H4 (cell line): ENCODE data around the gene TFF1. TPM values are rescaled to one million over a fixed set of nuclear protein-coding genes. Genes with fewer than 3 reads are reported as not detected.

Experiments used
- DNase-seq: peaks from one replicate; pipeline ENCODE4 v3.0.0-alpha.2; 2015; ENCODE audit warnings: low spot score
- total RNA-seq: library from RNA; depleted of rRNA; stranded (reverse); fragments of >200 nt; shearing (Covaris generic); gene quantifications from 2 replicates; pipeline ENCODE4 v1.2.3, GENCODE V29; 2014

The TFF1 gene
- total RNA-seq, 1 experiment from 2014 or later = not detected

DNA sequence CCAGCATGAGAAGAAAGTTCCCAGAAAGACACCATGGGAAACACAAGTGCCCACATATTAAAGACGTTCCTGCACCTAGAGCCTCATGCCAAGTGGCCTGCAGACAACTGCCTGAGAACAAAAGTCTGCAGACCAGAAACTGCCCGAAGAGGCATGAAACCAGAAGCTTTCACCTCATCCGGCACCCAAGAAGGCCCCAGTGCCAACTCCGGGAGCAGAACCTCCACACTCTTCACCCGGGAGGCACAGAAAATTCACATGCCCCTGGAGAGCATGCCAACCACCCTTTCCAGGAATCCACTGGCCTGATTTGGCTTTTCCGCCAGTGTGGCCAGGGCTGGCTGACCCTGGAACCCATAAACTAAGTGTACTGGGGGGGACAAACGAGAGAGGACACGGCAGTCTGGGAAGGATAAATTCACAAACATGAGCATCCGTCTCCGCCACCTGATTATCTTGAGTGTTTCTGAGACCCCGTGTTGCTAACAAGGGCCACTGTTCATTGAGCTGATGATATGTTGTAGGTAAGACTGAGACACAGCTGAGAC lies 22.3 kb downstream of the TFF1 start:
- no peak for DNase-seq

DNA sequence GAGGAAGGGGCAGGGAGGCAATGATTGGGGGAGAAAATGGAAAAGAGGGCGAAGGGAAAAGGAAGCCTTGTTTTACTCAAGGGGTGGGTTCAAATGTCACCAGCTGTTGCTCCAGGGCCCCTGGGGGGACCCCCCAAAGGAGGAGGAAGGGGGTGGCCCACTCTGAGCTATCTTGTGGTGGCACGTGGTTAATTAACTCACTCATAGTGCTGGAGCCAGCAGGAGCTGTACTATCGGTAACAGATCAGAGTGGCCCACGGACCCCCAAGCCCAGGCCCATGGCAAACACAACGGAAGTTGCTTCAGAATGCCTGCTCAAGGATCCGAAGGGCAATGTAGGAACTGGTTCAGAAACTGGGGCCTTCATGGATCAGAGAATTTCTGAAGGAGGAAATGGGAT lies 22.8 kb downstream of the TFF1 start:
- DNase-seq = no peak

DNA sequence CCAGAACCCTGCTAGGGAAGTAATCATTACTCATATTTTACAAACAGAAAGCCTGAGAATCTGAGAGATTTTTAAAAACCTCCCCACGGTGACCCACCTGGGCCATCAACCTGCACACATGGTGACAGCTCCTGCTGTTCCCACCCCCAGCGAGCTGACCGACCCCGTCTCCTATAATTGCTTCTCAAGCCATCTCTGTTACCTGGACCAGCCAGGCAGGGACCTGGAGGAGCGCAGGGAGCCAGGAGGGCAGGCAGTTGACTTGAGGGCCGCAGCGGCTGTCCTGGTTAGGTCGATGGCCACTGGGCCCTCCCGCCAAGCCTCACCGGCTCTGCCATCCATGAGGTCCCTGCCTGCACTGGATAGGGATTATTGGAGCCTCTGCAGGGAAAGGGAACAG lies 23.2 kb downstream of the TFF1 start:
- no peak for DNase-seq

DNA sequence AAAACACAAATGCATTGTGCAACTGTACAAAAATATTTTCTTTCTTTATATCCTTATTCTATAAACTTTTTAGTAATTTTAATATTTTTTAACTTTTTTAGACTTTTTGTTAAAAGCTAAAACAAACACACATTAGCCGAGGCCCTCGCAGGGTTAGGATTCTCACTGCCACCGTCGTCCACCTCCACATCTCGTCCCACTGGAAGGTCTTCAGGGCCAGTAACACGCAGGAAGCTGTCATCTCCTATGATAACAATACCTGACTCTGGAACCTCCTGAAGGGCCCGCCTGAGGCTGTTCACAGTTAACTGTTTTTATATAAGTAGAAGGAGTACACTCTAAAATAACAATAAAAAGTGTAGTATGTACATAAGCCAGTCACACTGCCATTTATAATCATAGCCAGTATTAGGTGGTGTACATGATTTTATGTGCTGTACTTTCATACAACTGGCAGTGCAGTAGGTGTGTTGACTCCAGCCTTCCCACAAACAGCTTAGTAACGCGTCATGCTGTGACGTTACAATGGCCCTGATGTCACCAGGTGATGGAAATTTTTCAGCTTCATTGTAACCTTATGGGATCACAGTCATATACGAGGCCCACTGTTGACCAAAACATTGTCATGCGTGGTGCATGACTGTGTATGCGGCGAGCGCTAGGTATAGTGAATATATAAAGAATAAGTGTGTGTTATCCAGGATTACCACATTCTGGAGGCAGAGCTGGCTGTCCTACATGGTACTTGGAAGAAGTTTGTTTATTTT lies 24.4 kb downstream of the TFF1 start:
- DNase-seq = no peak

DNA sequence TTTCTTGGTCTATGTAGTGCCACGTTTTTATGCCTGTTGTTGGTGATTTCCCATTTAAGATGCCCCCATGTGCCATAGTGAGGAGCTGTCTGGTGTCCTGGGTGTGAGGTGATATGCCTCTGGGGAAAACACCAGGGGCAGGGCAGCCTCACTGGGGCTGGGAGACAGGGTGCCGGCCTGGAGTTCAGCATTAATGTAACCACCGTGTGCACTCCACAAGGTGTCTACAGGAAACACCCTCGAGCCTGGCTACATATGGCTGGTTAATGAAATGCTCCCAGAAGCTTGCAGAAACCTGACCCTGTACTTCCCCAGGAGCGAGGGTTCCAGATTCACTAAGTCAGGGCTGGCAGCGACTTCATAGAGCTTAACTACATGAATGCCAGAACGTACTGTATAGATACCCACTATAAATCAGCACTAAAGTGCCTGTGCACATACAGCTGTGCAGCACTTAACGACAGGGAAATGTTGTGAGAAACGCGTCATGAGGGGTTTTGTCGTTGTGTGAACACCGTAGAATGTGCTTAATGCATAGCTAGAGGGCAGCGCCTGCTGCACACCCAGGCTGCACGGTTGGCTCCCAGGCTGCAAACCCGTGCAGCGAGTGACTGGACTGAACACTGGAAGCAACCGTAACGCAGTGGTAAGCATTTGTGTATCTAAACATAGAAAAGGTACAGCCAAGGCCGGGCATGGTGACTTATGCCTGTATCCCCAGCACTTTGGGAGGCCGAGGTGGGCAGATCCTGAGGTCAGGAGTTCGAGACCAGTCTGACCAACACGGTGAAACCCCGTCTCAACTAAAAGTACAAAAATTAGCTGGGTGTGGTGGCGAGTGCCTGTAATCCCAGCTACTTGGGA lies 25.9 kb downstream of the TFF1 start:
- no peak for DNase-seq

DNA sequence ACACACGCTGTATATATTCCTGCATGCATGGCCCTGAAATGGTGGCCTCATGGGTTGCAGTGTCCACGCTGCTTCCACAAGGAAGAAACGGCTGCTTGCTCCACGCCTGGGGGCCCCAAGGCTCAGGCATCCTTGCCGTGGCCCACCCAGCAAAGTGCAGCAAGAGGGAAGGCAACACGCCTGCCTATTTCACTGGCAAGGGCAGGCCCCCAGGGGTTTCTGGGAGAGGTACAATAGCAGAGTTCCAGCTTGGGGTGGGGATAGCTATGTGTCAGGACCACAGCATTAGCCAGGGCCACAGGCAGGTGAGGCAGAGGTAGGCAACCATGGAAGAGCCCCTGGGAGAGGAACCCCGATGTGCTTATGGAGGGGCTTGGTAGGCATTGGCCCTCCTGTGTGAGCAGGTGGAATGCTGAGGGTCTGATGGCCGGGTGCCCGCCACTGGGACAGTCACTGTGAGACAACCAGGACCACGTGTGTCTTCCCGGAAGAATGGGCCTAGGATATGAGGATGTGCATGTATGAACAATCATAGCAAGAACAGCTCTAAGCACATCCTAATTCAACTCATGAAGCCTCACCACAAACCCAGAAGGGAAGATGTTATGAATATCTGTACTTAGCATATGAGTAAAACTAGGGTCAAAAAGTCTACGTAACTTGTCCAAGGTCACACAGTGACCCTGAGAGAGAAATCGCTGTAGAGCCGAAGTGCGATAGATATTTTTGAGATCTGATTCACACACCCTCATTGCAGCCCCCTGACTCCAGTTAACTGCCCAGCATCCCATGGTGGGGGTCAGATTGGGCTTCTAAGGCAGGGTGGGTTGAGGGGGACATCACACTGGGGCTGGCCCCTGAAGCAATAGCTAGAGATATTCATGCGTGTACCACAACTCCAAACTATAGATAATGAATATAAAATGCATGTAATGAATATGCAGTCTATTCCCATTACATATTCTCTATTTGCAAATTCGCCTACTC lies 27.3 kb downstream of the TFF1 start:
- no peak for DNase-seq

DNA sequence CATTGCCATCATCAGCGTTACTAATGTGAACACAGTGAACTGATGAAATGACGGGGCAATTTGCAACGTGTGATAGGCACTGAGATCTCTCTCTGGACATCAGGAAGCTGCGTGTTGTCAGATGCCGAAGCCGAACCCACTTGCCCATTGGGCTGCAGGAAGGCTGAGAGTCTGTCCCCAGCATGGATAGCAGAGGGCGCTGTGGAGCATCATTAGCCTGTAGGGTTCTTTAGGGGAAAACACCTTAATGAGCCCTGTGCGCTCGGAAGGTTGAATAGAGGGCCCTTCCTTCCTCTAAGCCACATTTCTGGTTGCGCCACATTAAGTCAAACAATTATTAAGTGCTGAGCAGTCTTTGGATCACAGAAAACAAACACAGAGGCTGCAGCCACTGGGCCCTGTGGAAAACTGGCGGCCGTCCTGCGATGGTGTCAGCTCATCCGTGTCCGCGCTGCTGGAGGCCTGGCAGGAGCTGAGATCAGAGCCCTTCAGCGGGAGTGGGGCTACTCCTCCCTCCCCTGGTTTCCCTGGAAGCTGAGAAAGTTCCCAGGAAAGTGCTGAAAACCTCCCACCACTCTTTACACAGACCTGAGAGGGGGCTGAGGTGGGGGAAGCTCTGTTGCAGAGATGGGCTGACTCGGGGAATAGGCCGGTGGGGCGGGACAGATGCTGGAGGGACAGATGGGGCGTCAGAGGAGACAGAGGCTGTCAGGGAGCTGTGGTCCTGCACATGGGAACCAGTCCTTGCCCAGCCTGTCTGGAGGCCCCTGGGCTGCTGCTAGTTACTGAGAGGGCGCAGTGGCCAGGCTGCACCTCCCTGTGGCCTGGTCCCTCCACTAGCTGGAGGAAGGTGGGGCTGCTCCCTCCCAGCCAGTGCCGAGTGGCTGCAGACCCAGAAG lies 28.3 kb downstream of the TFF1 start:
- DNase-seq = peak; percentile 43

DNA sequence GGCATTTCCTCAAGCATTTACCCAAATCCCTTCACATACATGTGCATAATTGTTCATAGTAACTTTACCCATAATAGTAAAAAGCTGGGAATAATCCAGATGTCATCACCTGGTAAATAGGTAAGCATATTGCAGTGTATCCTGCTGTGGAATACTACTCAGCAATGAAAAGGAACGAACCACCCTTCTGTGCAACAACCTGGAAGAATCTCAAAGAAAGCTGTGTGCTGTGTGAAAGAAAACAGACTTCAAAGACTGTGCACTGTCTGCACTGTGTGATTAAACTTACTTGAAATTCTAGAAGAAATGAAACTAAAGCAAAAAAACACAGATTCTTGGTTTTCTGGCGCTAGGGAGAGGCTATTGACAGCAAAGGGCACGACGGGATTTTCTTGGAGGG lies 29.1 kb downstream of the TFF1 start:
- DNase-seq = no peak

DNA sequence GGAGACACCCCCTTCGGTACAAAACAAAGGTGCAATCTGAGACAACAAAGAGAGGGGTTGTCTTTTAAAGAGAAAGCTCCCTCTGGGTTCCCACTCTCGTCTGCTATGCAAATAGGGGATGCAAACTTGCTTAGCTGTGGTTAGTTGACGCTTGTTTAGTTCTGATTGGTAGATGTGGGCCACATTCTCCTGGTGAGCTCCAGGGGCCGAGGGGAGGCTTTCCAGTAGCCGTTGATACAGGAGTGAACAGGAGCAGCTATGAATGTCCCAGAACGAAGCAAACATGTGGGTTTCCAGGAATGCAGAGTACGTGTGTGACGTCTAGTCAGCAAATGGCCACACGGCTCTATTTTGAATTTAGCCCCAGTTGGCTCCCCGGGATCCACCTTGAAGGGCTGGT lies 30.3 kb downstream of the TFF1 start:
- DNase-seq = peak; percentile 76

DNA sequence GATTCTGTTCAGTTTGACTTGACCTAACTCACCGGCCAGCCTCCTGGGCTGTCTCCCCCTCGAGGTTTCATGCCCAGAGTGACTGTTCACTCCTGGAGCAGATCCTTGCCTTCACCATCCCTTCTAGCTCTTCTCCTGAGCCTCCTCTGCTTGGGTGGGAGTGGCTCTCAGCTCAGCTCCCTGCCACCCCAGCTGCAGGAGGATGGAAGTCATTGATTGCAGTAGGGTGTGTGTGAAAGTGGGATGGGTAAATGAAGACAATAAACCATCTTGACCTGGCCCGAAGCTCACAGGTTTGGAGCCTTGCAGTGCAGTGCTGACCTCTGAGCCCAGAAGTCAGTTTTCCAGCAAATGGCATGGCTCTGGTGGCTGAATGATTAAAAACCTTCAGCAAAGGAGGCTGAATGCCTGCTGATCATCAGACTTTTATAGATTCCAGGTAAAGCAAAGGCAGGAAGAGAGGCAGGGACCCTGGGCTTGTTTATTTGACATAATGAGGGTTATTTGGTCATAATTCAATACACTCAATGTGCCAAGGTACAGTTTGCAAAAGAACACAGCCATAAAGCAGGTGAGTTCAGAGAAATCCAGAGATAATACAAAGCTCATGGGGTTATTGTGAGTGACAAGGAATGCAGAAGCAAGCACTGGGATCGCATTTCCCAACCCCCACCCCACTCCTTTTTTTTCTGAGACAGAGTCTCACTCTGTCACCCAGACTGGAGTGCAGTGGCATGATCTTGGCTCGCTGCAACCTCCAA lies 33.6 kb downstream of the TFF1 start:
- no peak for DNase-seq

DNA sequence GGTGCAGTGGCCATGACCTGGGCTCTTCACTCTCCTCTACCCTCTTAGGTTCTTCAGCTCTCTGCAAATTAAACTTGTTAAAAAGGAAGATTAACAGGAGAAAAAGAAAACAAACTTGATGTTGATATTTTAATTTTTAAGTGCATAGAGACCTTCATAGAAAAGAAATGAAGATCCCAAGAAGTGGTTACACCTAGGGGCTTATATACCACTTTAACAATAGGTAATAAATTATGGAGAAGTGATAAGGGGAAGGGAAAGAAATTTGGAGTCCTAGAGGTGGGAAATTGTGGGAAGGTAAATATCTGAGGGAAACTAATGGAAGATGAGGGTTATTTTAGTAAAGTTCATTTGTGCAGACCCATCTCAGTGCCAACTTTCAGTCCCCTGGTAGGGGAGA lies 34.7 kb downstream of the TFF1 start:
- DNase-seq = no peak

DNA sequence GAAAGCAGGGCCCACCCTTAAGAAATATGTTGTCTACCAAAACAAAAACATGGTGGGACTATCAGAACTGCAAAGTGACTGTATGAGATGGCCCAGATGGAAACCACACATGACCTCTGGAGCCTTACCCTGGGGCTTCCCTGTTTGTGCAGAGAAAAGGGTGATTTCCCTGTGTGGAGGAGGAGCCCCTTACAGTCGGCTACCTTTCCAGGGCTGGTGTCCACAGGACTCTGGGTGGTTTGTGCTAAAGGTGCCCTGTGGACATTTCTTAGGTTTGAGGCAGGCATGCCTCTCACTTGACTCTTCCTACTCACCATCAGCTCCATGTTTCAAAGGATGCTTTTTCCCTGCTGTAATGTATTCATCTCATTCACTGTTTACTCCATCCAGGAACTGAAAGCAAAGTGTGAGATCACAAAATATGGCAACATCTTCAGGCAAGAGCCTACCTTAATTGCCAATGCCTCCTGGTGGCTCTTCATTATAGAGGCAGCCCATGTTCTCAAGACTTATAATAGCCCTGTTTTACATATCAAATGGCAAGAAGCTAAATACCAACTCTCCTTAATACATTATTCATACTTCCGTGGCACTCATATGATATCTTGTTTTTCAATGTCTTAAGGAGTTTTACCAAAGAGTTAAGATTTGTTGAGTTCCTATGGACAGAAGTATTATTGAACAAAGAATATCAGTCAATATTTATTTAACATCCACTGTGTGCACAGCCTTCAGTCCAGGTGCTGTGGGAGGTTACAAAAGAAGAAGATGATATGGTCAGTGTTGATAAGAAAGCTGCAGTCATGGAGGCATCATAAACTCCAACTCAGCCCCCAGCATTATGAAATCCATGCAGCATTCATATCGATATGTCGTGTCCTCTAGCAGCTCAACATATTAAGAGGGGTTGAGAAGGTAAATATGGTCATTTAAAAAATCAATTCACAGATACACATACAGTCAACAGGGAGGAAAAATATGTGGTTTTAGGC lies 35.7 kb downstream of the TFF1 start:
- no peak for DNase-seq

DNA sequence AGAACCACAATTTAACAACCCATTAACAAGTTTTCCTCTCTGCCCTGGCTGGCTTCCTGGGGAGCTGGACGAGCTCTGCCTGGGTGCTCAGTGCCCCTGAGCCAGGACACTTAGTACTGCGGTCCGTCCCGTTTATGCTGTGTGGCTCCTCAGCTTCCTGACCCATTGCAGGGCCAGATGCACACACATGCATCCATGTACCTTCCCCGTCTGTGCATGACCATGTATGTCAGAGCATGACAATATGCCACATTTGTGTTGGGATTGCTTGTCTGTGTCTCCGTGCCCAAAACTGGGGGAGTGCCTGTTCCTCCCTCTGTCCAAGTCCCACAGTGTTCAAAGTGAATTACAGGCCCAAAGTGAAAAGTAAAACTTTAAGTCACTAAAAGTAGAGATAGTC lies 41.4 kb downstream of the TFF1 start:
- DNase-seq = no peak

DNA sequence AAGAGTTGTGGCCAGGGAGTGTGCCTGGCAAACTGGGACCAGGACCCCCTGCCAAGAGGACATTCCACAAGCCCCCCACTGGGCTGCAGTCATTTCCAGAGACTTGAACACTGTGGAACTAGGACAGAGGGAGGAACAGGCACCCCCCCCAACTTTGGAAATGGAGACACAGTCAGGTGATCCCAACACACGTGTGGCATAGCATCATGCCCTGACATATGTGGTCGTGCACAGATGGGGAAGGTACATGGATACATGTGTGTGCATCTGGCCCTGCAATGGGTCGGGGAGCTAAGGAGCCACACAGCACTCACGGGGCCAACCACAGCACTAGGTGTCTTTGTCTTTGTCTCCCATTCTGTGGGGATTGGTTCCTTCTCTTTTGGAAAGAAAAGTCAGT lies 44.5 kb downstream of the TFF1 start:
- no peak for DNase-seq

DNA sequence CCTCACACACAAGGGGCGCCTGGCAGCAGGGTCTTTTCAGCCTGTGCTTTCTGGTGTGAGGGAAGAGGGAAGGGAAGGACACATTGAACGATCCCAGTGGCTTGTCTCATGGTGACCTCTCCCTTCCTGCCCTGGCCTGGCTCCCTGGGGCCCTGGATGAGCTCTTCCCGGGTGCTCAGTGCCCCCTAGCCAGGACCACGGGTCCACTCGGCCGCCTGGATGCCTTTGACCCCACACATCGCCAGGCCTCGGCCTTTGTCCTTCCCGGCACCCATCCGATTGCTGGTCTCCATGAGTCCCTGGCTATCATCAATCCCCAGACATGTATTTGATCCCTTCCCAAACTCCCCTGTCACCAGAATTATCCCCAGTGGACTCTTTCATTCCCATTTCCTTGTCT lies 45.1 kb downstream of the TFF1 start:
- no peak for DNase-seq

DNA sequence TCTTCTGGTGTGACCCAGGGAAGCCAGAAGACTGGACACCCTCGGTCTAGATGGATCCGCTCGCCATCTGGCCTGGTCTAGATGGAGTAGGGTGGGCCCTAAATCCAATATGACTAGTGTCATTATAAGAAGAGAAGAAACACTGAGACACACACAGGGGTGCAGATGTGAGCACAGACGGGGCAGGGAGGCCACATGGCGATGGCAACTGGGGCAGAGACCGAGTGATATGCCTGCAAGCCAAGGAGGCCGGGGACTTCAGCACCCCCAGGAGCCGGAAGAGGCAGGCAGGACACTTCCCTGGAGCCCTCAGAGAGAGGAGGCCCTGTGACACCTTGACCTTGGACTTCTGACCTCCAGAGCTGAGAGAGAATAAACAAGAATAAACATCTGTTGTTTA lies 45.5 kb downstream of the TFF1 start:
- no peak for DNase-seq

DNA sequence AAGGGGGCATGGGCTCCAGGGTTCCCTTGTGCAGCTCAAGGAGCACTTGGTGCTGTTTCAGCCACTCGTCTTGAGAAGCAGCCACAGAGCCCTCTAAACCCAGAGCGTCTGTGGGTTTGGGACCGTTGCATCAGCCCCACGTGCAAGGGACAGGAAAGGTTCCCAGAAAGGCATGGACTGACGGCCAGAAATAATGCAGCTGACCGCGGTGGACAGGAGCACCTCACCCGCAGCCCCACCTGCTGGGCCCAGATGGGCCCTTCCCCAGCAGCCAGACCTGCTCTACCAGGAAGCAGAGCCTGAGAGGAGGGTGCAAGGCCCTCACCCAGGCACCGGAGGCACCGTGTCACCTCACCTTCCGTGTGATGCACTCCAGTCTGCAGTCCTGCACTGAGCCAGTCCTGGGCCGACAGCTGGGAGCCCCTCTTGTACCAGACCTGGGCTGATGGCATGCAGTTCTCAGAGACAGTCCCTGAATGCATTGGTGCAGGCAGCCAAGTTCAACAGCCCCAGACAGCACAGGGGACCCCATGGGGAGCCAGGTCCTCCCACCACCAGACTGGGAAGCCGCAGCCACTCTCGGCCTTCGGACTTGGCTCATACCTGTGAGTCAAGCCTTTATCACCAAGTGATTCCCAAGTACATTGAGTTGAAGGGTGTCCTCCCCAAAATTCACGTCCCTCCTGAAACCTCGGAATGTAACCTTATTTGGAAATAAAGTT lies 46.3 kb downstream of the TFF1 start:
- DNase-seq = no peak

DNA sequence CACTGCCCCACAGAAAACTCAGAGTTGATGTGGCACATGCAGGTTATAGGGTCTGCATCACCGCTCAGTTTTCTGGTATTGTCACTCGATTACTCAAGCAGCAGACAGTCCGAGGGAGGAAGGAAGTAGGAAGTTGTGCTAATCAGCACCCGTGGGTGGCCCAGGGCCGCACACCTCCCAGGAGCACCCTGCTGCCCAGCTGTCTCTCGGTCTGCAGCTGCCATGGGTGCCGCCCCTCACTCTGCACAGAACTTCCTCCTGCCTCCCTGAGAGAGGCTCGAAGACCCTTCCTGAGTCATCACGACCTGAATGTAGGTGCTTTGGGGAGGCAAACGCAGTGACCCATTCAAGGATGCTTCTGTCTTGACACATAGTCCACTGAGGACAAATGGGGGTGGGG lies 47.0 kb downstream of the TFF1 start:
- no peak for DNase-seq
